ENCODE results near the gene SCTR. TPM values are rescaled to one million over a fixed set of nuclear protein-coding genes. Genes with fewer than 3 reads are reported as not detected.

SCTR gene
- total and polyA plus RNA-seq, 2 of the 8 experiments (the other 6 are each of a cell fraction or from before 2014, with no cell fraction given): 0.15 TPM; not detected in 1

DNA sequence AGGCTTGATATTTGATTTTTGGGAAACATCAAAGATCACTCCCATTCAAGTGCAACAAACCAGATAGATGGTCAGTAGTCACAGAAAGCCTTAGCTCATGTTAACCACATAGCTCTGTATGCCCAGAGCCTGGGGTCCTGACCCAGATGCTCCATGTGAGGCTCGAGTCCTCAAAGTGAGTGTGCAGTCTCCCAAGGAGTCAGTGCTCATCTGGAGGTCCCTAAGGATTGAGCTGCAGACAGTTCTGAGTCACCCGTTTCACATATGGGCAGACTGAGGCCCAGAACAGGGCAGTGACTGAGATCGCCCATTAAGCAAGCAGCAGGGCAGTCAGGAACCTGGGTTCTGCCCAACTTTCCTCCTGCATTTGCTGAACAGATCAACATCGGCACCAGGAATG is 83.4 kb downstream of the SCTR start:
- no peak for DNase-seq (ENCODE audit: low read depth in 1 of 2, low spot score in 2 of 2)
- H3K56ac ChIP-seq (replicated peaks; ENCODE audit: insufficient read length, low read depth, low read length): no peak overlapping the region
- H4K91ac ChIP-seq (replicated peaks; ENCODE audit: insufficient read length, low read length): no peak overlapping the region
- no peaks in the 10 kb centered on the region for H3K79me1 ChIP-seq (ENCODE audit: low read depth, low read length)
- H3K4me3 ChIP-seq (ENCODE audit: extremely low read depth in 1 of 4, insufficient read depth in 2 of 4, low read depth in 3 of 4, low read length in 4 of 4): no peak overlapping the region
- no peak overlapping the region for H3K27ac ChIP-seq (ENCODE audit: low read depth, low read length)
- H3K9ac ChIP-seq (replicated peaks in 1 of 4; ENCODE audit: extremely low read depth in 1 of 4, low read depth in 3 of 4, low read length in 3 of 4): no peak overlapping the region
- no peak overlapping the region for H2BK15ac ChIP-seq (ENCODE audit: low read length)
- no peak overlapping the region for H2BK120ac ChIP-seq (replicated peaks; ENCODE audit: low read depth, low read length)
- CTCF ChIA-PET (ENCODE audit: partially characterized antibody): interaction anchor here (0.7 to 4.5 kb wide), 10 partner anchors 11 to 1229 kb away, joined by 3 to 22 read pairs (median 3); no protein-coding TSS in a partner anchor
- no peak overlapping the region for H3K4ac ChIP-seq (replicated peaks; ENCODE audit: insufficient read length, low read depth, low read length)
- H4K8ac ChIP-seq (ENCODE audit: extremely low read depth, insufficient read depth, low read length): no peak overlapping the region
- FAIRE-seq: no peak
- H3K9me3 ChIP-seq (ENCODE audit: insufficient read depth in 2 of 2, low read depth in 1 of 2, low read length in 1 of 2): no peaks in the 10 kb centered on the region
- no peak overlapping the region for H2AFZ ChIP-seq (ENCODE audit: low read length)
- H4K20me1 ChIP-seq (replicated peaks in 1 of 2; ENCODE audit: control insufficient read depth in 1 of 2, insufficient read depth in 2 of 2, low read length in 2 of 2): peaks cover 3% of the 10 kb centered on the region in 2 experiments
- no peak overlapping the region for H2BK5ac ChIP-seq (ENCODE audit: low read depth, low read length)
- WGBS, 2 experiments (ENCODE audit: extremely low coverage in 1 of 2, insufficient coverage in 1 of 2, insufficient read length in 1 of 2, insufficient replicate concordance in 2 of 2, low coverage in 1 of 2, low lambda C conversion rate in 2 of 2, missing lambda C conversion rate in 1 of 2): 92% methylated on average over 4 of the region's 4 CpGs; no CpG with 5 or more reads in 1 of the 2 experiments
- no peak overlapping the region for H2BK20ac ChIP-seq (ENCODE audit: low read length)
- no peaks in the 10 kb centered on the region; a peak in 1 of 4 replicates for H3K79me2 ChIP-seq (ENCODE audit: control insufficient read depth in 1 of 2, insufficient read depth in 2 of 2, low read length in 2 of 2)
- no peak overlapping the region for H2BK12ac ChIP-seq (ENCODE audit: low read depth, low read length)
- no peaks in the 10 kb centered on the region for H3K27me3 ChIP-seq (replicated peaks in 1 of 4; ENCODE audit: control insufficient read depth in 3 of 4, extremely low read depth in 1 of 4, insufficient read depth in 3 of 4, low read length in 3 of 4)
- H3K4me2 ChIP-seq (ENCODE audit: insufficient read depth in 1 of 2, low read depth in 2 of 2, low read length in 2 of 2): no peak overlapping the region
- H3K4me1 ChIP-seq (replicated peaks in 1 of 4; ENCODE audit: control insufficient read depth in 3 of 4, insufficient read depth in 4 of 4, low read length in 3 of 4): peaks cover 0 to 4% (median under 1%) of the 10 kb centered on the region in 4 experiments; a peak in 2 of 7 replicates
- no peak overlapping the region for H3K14ac ChIP-seq (ENCODE audit: insufficient read length)
- H4K5ac ChIP-seq (ENCODE audit: insufficient read length, low read depth, low read length): no peak overlapping the region
- H3K23ac ChIP-seq (ENCODE audit: insufficient read length): no peak overlapping the region
- POLR2A ChIA-PET (ENCODE audit: partially characterized antibody): interaction anchor here (1.1 to 3.1 kb wide), 3 partner anchors 9 to 19 kb away, joined by 3 to 22 read pairs (median 8); partner anchors contain the start of gene TMEM37
- H3K18ac ChIP-seq (ENCODE audit: extremely low read depth, low read length): no peak overlapping the region
- H3K36me3 ChIP-seq (ENCODE audit: control insufficient read depth in 2 of 4, insufficient read depth in 4 of 4, low read length in 3 of 4): no peaks in the 10 kb centered on the region
- H2AK5ac ChIP-seq (ENCODE audit: low read depth, low read length): no peak overlapping the region
- H3K23me2 ChIP-seq (ENCODE audit: low read depth, low read length): no peaks in the 10 kb centered on the region

Measured in H1 (cell line).